ACC112 (cell line): ENCODE data around the gene GRIP2.

Experiments used
- H2AFZ ChIP-seq: fragments of 200-600 bp; sonication (generic); one replicate; pipeline ENCODE4 v1.6.0; 2017; ENCODE audit warnings: antibody characterized with exemption, low read length; ENCODE audit not compliant: unreplicated experiment
- H3K27ac ChIP-seq: fragments of 200-600 bp; sonication (generic); 2 replicates; pipeline ENCODE4 v1.5.1; 2014; ENCODE audit warnings: low read depth, mild to moderate bottlenecking, antibody characterized with exemption, low read length, moderate library complexity
- H3K27me3 ChIP-seq: fragments of 200-600 bp; sonication (generic); 2 replicates; pipeline ENCODE4 v1.6.1; 2014; ENCODE audit warnings: mild to moderate bottlenecking, antibody characterized with exemption, low read length, moderate library complexity, mixed read lengths; ENCODE audit not compliant: insufficient read depth
- H3K36me3 ChIP-seq: fragments of 200-600 bp; sonication (generic); 2 replicates; pipeline ENCODE4 v1.6.1; 2016; ENCODE audit warnings: mild to moderate bottlenecking, antibody characterized with exemption, low read length, moderate library complexity, mixed read lengths; ENCODE audit not compliant: insufficient read depth
- H3K4me1 ChIP-seq: fragments of 200-600 bp; sonication (generic); one replicate; pipeline ENCODE4 v1.6.1; 2016; ENCODE audit warnings: low read length, mixed read lengths; ENCODE audit not compliant: insufficient read depth, unreplicated experiment, control insufficient read depth
- H3K4me3 ChIP-seq: fragments of 200-600 bp; sonication (generic); 2 replicates; pipeline ENCODE4 v1.5.1; 2014; ENCODE audit warnings: mild to moderate bottlenecking, low read depth, low read length
- H3K79me2 ChIP-seq: fragments of 200-600 bp; sonication (generic); one replicate; pipeline ENCODE4 v1.6.0; 2016; ENCODE audit warnings: low read length; ENCODE audit not compliant: control insufficient read depth, unreplicated experiment, insufficient read depth

The GRIP2 gene

GRCh38 chr3:14531856-14532395 lies 8.2 kb downstream of the GRIP2 start:
- Histone ChIP-seq H3K79me2 (no peaks in the 10 kb centered on the region), H3K4me3 (no peak overlapping the region), H3K36me3 (no peaks in the 10 kb centered on the region), H3K4me1 (no peaks in the 10 kb centered on the region), H3K27me3 (peaks cover 21% of the 10 kb centered on the region), H2AFZ (no peak overlapping the region), H3K27ac (no peak overlapping the region)

- Histone ChIP-seq H3K4me1 (peaks cover 5% of the 10 kb centered on the region), H3K27ac (no peak overlapping the region), H3K4me3 (no peak overlapping the region), H3K36me3 (no peaks in the 10 kb centered on the region), H3K27me3 (peaks cover 3% of the 10 kb centered on the region), H3K79me2 (no peaks in the 10 kb centered on the region), H2AFZ (no peak overlapping the region)
Measured at GRCh38 chr3:14528081-14528480, 12.1 kb downstream of the GRIP2 start.

GRCh38 chr3:14525685-14526631 lies 14.2 kb downstream of the GRIP2 start:
- Histone ChIP-seq H3K27me3 (peaks cover 3% of the 10 kb centered on the region), H3K4me3 (peak overlapping the region; percentile 32; the same call in 1 of the 2 replicates), H3K4me1 (peaks cover 5% of the 10 kb centered on the region), H3K36me3 (no peaks in the 10 kb centered on the region), H3K27ac (no peak overlapping the region), H2AFZ (peak overlapping the region; percentile 20), H3K79me2 (no peaks in the 10 kb centered on the region)

- peaks cover 3% of the 10 kb centered on the region for H3K27me3 ChIP-seq
- H3K4me3 ChIP-seq: peak overlapping the region; percentile 32; the same call in 1 of the 2 replicates
- H3K79me2 ChIP-seq: no peaks in the 10 kb centered on the region
- no peak overlapping the region for H3K27ac ChIP-seq
- H2AFZ ChIP-seq: no peak overlapping the region
- H3K4me1 ChIP-seq: peaks cover 5% of the 10 kb centered on the region
- H3K36me3 ChIP-seq: no peaks in the 10 kb centered on the region
Measured at GRCh38 chr3:14524920-14525660, 15.1 kb downstream of the GRIP2 start.

GRCh38 chr3:14524311-14524711 lies 15.8 kb downstream of the GRIP2 start:
- no peak overlapping the region for H3K27ac ChIP-seq
- no peaks in the 10 kb centered on the region; the same call in 1 of the 2 replicates for H3K27me3 ChIP-seq
- H2AFZ ChIP-seq: no peak overlapping the region
- H3K79me2 ChIP-seq: no peaks in the 10 kb centered on the region
- H3K4me1 ChIP-seq: peaks cover 5% of the 10 kb centered on the region
- no peak overlapping the region for H3K4me3 ChIP-seq
- H3K36me3 ChIP-seq: no peaks in the 10 kb centered on the region

- Histone ChIP-seq H2AFZ (no peak overlapping the region), H3K79me2 (no peaks in the 10 kb centered on the region), H3K27ac (no peak overlapping the region), H3K4me3 (no peak overlapping the region), H3K36me3 (no peaks in the 10 kb centered on the region), H3K4me1 (peaks cover 5% of the 10 kb centered on the region), H3K27me3 (no peaks in the 10 kb centered on the region; the same call in 1 of the 2 replicates)
Measured at GRCh38 chr3:14523792-14524191, 16.4 kb downstream of the GRIP2 start.

- Histone ChIP-seq H3K4me3 (no peak overlapping the region), H3K27ac (no peak overlapping the region), H3K27me3 (no peaks in the 10 kb centered on the region; the same call in 1 of the 2 replicates), H2AFZ (no peak overlapping the region), H3K4me1 (peaks cover 5% of the 10 kb centered on the region), H3K79me2 (no peaks in the 10 kb centered on the region), H3K36me3 (no peaks in the 10 kb centered on the region)
Measured at GRCh38 chr3:14522768-14523167, 17.4 kb downstream of the GRIP2 start.

GRCh38 chr3:14522129-14522691 lies 17.9 kb downstream of the GRIP2 start:
- no peak overlapping the region for H3K27ac ChIP-seq
- H3K79me2 ChIP-seq: no peaks in the 10 kb centered on the region
- H3K27me3 ChIP-seq: no peaks in the 10 kb centered on the region; the same call in 1 of the 2 replicates
- H3K36me3 ChIP-seq: no peaks in the 10 kb centered on the region
- H2AFZ ChIP-seq: no peak overlapping the region
- H3K4me3 ChIP-seq: no peak overlapping the region
- H3K4me1 ChIP-seq: peaks cover 5% of the 10 kb centered on the region

GRCh38 chr3:14521611-14522010 lies 18.5 kb downstream of the GRIP2 start:
- H3K27me3 ChIP-seq: no peaks in the 10 kb centered on the region; the same call in 1 of the 2 replicates
- H3K4me1 ChIP-seq: peaks cover 5% of the 10 kb centered on the region
- no peak overlapping the region for H3K27ac ChIP-seq
- H2AFZ ChIP-seq: no peak overlapping the region
- H3K36me3 ChIP-seq: no peaks in the 10 kb centered on the region
- H3K79me2 ChIP-seq: no peaks in the 10 kb centered on the region
- H3K4me3 ChIP-seq: no peak overlapping the region

GRCh38 chr3:14520967-14521366 lies 19.2 kb downstream of the GRIP2 start:
- Histone ChIP-seq H3K27ac (no peak overlapping the region), H2AFZ (no peak overlapping the region), H3K79me2 (no peaks in the 10 kb centered on the region), H3K4me1 (peaks cover under 1% of the 10 kb centered on the region), H3K27me3 (no peaks in the 10 kb centered on the region; the same call in 1 of the 2 replicates), H3K4me3 (no peak overlapping the region), H3K36me3 (no peaks in the 10 kb centered on the region)
